Activated CD8-positive, alpha-beta memory T cell treated with anti-CD3 and anti-CD28 coated beads for 24 hours (primary cell): ENCODE data around the gene KMT5B.

Experiments used
- DNase-seq: peaks from one replicate; pipeline ENCODE4 v3.0.0-alpha.2; 2020

The KMT5B gene

DNA sequence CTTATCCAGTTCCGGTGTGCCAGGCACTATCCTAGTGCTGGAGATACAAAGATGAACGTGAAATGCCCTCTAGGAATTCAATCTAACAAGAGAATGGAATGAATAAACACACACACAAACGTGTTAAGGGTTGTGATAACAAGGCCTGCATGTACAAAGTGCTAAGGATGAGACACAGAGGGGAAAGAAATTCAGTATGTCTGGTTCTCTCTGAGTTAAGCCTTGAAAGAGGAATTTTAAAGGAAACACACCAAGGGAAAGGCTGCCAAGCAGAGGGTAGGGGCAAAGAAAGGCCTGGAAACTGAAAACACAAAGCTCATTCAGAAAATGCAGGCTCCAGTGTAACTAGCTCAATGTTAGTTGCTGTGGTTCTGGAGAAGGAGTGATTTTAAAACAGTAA, 96.1 kb downstream of the KMT5B start:
- no peak for DNase-seq

DNA sequence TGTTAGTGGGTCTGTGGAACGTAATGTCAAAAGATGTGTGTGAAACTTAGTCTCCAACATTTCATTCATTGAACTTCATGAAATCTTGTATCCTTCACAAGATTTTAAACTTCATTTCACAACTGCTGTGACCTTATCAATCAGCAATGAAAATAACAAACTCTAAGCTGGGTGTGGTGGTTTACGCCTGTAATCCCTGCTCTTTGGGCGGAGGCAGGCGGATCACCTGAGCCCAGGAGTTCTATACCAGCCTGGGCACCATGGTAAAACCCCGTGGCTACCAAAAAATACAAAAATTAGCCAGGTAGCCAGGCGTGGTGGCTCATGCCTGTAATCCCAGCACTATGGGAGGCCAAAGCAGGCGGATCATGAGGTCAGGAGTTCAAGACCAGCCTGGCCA, 97.0 kb downstream of the KMT5B start:
- DNase-seq, result no peak

DNA sequence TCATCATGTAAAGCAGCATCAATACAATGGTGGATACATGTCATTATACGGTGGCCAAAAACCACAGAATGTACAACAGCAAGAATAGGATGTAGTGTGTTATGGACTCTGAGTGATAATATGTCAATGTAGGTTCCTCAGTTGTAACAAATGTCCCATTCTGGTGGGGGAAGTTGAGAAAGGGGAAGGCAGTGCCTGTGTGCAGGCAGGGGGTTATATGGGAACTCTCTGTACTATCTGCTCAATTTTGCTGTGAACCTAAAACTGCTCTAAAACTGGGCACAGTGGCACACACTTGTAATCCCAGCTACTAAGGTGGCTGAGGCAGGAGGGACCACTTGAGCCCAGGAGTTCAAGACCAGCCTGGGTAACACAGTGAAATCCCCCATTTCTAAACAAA, 97.8 kb downstream of the KMT5B start:
- DNase-seq, result no peak

DNA sequence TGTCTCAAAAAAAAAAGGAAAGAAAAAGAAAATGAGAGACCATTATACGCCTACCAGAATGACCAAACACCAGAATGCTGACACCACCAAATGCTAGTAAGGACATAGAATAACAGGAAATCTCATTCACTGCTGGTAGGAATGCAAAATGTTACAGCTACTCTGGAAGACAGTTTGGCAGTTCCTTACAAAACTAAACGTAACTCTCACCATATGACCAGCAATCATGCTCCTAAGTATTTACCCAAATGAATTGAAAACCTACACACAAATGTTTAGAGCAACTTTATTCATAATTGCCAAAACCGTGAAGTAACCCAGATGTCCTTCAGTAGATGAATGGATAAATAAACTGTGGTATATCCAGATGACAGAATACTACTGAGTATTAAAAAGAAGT, 99.1 kb downstream of the KMT5B start:
- DNase-seq, result no peak

DNA sequence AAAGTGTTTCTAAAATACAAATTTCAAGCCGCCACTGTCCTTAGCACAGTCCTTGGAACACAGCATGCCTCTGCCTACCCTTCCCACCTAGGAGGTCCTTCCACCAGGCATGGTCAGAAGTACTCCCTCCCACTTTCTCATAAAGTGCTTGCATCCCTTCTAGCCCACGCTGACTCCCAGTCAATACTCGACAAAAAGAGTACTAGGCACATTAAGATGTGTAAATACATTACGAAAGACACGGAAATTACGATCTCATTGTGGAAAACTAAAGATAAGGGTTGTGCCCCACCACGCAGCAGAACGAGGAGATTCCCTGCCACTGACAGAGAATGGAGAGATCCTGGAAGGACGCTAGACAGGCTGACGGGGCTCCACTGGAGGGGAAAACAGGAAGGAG, 105.4 kb downstream of the KMT5B start:
- DNase-seq, result peak; percentile 11

DNA sequence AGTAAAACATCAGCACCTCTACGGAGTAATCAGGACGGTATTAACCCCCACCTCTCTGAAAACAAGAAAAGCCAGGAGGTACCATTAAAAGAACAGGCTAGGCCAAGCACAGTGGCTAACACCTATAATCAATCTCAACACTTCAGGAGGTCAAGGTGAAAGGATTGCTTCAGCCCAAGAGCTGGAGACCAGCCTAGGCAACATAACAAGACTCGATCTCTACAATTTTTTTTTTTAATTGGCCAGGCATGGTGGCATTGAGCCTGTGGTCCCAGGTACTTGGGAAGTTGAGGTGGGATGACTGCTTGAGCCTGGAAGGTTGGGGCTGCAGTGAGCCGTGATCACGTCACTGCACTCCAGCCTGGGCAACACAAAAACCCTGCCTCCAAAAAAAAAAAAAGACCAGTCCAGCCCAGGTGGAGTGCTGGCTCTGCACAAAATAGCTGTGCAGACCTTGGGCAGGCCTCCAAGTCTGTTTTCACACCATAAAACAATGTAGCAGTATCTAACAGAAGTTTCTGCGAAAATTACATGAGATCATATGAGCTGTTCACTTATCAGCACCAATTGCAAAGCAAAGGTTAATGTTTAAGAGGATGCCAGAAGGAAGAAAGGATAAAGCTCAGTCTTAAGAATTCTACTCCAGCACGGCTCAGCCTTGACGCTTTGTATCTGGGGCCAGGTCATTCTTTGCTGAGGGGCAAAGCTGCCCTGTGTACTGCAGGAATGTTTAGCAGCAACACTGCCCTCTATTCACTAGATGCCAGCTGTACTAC, 106.7 kb downstream of the KMT5B start:
- DNase-seq, result peak; percentile 28
